ENCODE data around the gene COL1A1. TPM values are rescaled to one million over a fixed set of nuclear protein-coding genes. Genes with fewer than 3 reads are reported as not detected.

The COL1A1 gene
- total RNA-seq, 1 experiment from 2014 or later: 104 TPM

DNA sequence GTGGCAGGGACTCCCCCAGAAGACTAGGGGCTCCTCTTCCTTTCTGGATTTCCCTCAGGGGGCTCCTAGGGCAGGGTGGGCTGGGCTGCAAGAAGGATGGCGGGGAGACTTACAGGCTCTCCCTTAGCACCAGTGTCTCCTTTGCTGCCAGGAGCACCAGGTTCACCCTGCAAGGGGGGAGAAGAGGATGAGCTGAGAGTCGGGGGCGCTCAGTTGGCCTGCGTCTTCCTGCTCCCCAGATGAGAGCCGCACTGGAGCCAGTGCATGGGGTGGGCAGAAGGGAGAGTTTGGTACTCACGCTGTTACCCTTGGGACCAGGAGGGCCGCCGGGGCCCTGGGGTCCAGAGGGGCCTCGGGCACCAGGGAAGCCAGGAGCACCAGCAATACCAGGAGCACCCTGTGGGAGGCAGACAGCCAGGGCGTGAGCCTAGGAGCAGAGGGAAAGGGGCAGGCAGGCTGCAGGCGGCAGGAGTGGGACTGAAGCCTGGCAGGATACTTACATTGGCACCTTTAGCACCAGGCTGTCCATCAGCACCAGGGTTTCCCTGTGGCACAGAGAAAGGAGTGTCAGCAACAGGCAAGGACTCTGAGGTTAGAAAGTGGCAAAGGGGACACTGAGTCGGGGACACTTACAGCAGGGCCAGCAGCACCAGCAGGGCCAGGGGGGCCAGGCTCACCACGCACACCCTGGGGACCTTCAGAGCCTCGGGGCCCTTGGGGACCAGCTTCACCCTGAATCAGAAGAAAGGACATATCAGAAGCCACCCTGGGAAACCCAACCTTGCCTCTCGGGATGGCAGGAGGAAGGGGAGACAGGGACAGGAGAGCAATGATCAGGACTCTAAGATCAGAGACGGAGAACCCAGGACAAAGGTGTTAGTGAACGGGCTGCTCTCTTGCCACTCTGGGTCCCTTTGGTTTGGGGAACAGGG, 6.2 kb downstream of the COL1A1 start:
- Histone ChIP-seq H3K56ac (ENCODE audit: insufficient read length, low read depth, low read length) (no peak overlapping the region), H2AFZ (ENCODE audit: low read length) (no peak overlapping the region), H3K23ac (ENCODE audit: insufficient read length, low read depth, low read length) (no peak overlapping the region), H2BK5ac (ENCODE audit: insufficient read length, low read length) (no peak overlapping the region), H3K18ac (ENCODE audit: insufficient read length, low read depth, low read length) (no peak overlapping the region), H4K20me1 (ENCODE audit: control insufficient read depth, insufficient read depth, insufficient read length) (no peaks in the 10 kb centered on the region), H3K14ac (ENCODE audit: insufficient read depth, low read length) (no peak overlapping the region), H3K4me1 (ENCODE audit: insufficient read depth, low read length) (no peaks in the 10 kb centered on the region), H2BK15ac (ENCODE audit: low read depth, low read length) (no peak overlapping the region), H4K91ac (ENCODE audit: insufficient read length, low read depth, low read length) (no peak overlapping the region), H3K23me2 (ENCODE audit: insufficient read length, low read depth, low read length, poor library complexity, severe bottlenecking) (peaks cover 6% of the 10 kb centered on the region), H2BK20ac (ENCODE audit: low read depth, low read length, poor library complexity, severe bottlenecking) (no peak overlapping the region), H3K27ac (ENCODE audit: insufficient read length, low read depth, low read length) (no peak overlapping the region), H3T11ph (ENCODE audit: low read length) (no peak overlapping the region), H2BK120ac (ENCODE audit: low read depth, low read length, poor library complexity, severe bottlenecking) (no peak overlapping the region), H4K8ac (replicated peaks; ENCODE audit: insufficient read length, low read depth, low read length) (no peak overlapping the region), H3K4ac (ENCODE audit: low read depth, low read length) (no peak overlapping the region), H3K27me3 (ENCODE audit: insufficient read depth, low read length) (no peaks in the 10 kb centered on the region), H3K9ac (ENCODE audit: extremely low read depth, insufficient read length, low read length) (no peak overlapping the region), H2BK12ac (ENCODE audit: insufficient read length, low read depth, low read length) (no peak overlapping the region), H2AK5ac (ENCODE audit: insufficient read length, low read length) (no peak overlapping the region), H3K79me1 (ENCODE audit: insufficient read depth, low read depth, low read length, poor library complexity, severe bottlenecking) (no peaks in the 10 kb centered on the region), H3K4me2 (ENCODE audit: insufficient read depth, insufficient read length, low read length) (no peak overlapping the region), H4K5ac (ENCODE audit: insufficient read length, low read depth, low read length) (no peak overlapping the region), H3K79me2 (ENCODE audit: insufficient read depth, low read length) (no peaks in the 10 kb centered on the region), H3K9me3 (ENCODE audit: control insufficient read depth, low read depth, low read length) (no peaks in the 10 kb centered on the region)
- Mint-ChIP-seq H3K36me3 (ENCODE audit: insufficient read depth in 1 of 3, low read depth in 3 of 3) (peaks cover 0 to 75% (median 68%) of the 10 kb centered on the region in 3 experiments; a peak in 5 of 7 replicates), H3K27me3 (ENCODE audit: low read depth) (no peaks in the 10 kb centered on the region), H3K4me1 (peaks cover 2 to 7% of the 10 kb centered on the region in 2 experiments; a peak in 2 of 4 replicates), H3K9me3 (no peaks in the 10 kb centered on the region; a peak in 1 of 5 replicates), H3K27ac (peak overlapping the region in 1 of 3 experiments; percentile 79; a peak in 2 of 7 replicates), H3K4me3 (no peak overlapping the region)
- no CpG with 5 or more reads among the region's 17 CpGs for WGBS (ENCODE audit: extremely low coverage, insufficient read length, low lambda C conversion rate)
- TF ChIP-seq, protein P1, sequence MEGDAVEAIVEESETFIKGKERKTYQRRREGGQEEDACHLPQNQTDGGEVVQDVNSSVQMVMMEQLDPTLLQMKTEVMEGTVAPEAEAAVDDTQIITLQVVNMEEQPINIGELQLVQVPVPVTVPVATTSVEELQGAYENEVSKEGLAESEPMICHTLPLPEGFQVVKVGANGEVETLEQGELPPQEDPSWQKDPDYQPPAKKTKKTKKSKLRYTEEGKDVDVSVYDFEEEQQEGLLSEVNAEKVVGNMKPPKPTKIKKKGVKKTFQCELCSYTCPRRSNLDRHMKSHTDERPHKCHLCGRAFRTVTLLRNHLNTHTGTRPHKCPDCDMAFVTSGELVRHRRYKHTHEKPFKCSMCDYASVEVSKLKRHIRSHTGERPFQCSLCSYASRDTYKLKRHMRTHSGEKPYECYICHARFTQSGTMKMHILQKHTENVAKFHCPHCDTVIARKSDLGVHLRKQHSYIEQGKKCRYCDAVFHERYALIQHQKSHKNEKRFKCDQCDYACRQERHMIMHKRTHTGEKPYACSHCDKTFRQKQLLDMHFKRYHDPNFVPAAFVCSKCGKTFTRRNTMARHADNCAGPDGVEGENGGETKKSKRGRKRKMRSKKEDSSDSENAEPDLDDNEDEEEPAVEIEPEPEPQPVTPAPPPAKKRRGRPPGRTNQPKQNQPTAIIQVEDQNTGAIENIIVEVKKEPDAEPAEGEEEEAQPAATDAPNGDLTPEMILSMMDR (conservative IDR thresholded peaks at IDR 0.05): peak; percentile 33; the same call in 1 of the 3 replicates
- DNase-seq: no peak

Data from H9 (cell line).